ENCODE measurements around the gene ERO1A.

The ERO1A gene

DNA sequence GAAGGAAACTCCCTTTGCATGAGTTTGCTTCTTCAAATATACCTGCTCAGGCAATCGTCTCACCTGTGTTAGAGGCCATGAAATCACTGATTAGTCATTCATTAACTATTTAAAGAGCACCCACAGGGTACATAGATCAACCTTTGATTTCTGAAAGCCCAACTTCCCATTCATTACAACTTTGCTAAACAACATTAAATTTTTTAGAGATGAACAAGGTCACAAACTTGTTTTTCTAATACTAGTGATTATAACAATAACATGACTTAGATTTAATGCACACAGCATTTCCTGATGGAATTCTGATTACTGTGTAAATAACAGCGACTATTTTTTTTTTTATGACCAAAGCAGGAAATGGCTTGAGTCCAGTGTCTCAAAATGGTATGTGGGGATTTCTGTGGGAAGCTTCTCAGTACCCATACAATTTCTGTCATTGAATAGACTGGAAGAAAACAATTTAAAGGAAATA is 5.4 kb upstream of the ERO1A start:
- peak; percentile 10 for DNase-seq

DNA sequence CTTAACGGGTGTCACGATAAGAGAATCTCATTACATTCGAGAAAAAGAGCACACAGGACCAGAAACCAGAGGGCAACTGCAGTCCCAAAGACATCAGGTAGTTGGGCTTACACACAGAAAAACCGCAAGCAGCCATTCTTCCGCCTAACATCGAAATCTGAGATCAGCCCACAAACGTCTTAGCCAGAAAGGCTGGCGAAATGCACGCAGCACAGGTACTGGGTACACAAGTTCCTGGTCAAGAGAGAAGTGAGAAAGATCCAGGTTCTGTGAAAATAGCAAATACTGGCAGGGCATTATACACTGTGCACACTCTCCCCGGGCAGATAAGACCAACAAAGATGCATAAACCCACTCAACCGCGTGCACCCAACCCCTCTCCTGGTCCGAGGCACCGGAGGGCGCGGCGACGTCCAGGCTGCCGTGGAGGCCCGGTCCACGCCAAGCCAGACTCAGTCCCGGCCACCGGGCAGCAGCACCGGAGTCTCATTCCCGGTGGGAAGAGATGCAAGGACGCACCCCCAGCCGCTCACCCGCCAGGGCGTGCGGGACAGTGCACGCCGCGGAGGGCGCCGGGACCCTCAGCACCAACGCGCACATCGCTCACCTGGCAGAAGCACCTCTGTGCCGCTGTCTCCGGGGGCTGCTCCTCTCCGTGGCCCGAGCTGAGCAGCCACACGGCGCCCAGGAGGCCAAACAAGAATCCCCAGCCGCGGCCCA is 437 bp downstream of the ERO1A start:
- peak; percentile 22 for DNase-seq

DNA sequence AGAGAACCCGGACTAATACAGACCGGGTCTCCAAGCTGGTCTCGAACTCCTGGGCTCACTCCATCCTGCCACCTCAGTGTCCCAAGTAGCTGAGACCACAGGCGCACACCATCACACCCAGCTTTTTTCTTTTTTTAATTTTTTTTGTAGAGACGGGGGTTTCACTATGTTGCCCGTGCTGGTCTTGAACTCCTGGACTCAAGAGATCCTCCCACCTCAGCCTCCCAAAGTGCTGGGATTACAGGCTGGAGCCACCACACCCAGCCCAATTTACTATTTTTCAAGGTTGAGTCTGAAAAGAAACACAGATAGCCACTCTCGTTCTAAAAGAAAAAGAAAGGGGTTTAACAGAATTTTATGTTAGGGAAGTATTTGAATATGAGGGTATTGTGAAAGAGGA is 1.8 kb downstream of the ERO1A start:
- DNase-seq: no peak

DNA sequence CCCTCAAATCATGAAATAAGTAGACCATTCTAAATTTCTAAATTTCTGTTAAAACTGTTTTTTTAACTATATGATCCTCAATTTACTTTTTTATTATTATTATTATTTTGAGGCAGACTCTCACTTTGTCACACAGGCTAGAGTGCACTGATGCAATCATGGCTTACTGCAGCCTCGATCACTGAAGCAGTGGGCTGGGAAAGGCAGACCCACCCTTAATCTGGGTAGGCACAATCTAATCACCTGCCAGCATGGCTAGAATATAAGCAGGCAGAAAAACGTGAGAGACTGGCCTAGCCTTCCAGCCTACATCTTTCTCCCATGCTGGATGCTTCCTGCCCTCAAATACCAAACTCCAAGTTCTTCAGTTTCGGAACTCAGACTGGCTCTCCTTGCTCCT is 2.3 kb downstream of the ERO1A start:
- DNase-seq: no peak

DNA sequence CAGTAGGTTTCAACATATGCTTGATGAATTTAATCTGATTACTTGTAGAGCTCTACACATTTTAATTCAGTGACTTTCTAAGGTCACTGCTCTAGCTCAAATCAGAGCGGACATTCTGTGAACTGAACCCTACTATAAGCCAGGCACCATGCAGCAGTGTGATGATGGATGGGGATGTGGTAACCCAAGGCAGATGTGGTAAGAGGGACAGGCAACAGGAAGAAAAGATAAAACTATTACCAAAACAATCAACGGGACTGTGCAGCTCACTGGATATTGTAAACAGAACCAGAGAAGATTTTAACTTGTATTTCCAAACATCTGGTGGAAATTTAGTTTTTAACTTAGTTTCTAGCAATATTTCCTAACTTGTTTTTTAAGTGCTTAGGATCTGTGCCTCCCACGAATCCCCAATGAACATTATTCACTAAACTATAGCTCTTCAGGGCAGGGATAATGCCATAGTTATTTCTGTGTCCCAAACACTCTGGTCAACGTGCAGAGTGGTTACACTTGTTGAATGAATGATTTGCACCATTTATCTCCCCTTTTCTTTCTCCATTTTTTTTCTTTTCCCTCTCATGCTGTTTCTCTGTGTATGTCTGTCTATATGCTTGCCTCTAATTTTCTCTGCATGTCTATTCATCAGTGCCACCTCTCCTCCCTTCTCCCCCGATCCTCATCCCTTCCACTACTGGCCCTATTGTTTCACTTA is 3.0 kb downstream of the ERO1A start:
- no peak for DNase-seq

DNA sequence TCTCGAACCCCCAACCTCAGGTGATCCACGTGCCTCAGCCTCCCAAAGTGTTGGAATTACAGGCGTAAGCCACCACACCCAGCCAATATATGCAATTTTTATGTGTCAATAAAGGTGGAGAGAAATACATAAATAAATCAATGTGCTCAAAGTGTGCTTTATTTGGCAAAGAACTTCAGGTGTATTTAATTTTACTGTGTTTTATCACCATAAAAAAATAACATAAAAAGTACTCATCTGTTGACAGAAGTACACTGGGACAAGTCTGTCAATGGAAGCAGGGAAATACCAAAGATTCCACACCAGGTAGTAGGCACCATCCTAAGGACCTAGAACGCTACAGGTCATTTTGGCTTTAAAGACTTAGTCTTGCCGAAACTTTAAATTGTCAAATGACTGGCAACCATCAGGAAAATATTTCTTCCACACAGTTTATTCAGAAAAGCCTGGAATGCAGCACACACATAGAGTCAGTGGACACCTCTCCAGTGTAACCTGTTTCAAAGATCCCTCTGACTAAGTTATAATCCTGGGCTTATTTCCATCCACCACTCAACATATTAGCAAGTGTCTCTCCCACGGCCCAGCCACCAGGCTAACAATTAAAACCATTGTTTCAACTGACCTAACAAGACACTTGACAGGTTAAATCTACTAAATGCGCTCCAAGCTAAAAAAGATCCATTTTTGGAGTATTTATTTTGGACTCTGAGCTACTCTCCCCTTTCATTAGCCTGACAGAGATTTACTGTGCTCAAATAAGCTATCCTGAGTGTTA is 4.2 kb downstream of the ERO1A start:
- DNase-seq: no peak

DNA sequence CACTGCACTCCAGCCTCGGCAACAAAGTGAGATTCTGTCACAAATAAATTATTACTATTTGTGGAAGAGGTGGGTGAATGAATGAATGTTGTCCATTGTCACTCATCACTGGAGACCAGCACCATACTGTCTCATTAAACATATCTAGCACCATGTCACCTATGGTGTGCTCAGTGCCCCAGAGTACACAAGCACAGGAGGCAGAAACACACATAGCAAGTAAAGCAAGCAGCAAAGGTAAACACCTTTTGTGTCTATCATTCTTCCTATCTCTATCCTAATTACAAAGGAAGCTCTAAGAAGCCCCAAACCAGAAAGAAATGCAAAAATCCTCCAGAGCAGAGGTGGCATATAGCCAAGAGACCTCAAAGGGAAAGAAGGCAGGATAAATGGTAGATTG is 9.2 kb downstream of the ERO1A start:
- DNase-seq: no peak

DNA sequence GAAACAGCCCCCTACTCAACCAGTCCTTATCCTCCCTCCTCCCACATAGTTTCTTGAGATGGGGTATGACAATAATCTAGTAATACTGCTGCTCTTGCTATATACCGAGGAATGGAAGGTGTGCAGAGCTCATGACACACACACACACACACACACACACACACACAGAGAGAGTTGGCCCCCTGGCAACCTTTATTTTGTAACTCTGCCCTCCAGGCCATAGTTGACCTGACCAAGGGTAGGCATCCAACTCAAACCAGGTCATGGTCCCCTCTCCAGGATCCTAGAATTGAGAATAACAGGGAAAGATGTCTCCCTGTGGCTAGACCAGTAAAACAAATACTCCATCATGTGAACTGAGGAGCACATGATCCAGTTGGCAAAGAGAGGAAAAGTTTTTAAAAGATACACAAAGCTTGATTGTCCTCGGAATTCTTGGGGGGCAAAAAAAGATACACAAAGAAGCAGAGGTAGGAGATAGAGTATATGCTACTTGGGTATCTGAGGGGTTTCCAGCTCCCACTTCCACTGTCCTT is 11.3 kb downstream of the ERO1A start:
- no peak for DNase-seq

DNA sequence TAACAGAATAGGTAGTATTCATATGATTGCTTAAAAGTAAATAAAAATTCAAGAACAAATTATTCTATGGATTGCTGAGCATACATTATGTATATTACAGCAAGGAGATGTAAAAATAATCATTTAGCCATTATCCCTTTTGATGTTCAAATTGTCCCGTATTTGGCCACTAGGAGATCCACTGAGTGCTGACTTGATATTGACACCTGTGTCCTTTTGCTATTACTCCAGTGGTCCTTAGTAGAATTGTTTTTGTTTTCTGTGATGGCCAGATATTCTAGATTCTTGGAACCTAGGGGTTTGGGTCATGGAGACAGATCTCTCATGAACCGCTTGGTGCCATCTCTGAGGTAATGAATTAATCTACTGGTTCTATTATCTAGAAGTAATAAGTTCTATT is 16.8 kb downstream of the ERO1A start:
- DNase-seq: no peak

DNA sequence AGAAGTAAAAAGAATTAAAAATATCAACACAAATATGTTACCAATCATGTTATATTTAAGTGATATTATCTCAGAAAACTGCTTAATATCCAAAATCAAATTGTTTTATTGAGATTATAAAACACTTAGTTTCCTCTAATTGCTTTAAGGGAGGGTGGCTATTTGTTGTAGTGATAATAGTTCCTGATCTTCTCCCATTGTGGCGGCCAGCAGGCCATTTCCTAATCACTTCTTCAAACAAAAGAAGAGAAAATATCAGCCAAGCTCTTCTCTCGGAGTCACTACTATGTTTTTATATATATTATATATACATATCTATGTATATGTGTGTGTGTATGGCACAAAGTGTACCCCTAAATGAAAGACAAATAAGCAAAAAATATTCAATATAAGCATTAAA is 31.5 kb downstream of the ERO1A start:
- no peak for DNase-seq

DNA sequence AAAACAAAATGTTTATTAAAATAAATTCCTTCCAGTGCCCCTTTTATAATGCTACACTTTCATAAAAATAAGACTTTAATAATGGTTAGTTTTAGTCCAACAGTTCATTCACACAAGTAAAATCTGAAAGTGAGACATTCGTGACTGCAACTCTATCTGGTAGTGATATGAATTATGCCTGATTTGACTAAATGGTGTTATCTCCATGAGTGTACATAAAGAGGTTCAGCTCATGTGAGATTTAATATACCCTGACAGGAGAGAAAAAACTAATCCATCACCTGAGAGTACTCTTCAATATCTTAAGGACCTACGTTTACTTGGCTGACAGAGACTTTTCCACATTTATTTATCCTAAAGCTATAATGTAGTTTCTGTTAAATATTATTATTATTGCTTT is 34.0 kb downstream of the ERO1A start:
- DNase-seq: no peak

DNA sequence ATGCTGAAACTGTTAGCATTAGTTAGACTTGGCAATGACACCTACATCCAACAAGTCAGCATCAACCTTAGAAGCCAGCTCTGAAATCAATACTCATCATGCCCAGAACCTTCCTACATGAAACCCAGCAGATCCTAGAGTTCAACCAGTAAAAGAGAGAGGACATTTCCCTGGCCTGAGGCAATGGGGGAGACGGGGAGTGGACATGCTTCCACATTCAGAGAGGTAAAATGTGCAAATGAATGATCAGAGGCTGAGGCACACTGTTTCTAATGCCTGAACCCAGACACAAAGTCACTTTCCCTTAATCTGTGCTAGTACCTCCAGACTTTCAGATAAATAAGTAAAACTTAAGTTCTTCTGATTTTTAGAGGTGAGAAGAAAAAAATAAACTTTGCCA is 34.5 kb downstream of the ERO1A start:
- DNase-seq: no peak

DNA sequence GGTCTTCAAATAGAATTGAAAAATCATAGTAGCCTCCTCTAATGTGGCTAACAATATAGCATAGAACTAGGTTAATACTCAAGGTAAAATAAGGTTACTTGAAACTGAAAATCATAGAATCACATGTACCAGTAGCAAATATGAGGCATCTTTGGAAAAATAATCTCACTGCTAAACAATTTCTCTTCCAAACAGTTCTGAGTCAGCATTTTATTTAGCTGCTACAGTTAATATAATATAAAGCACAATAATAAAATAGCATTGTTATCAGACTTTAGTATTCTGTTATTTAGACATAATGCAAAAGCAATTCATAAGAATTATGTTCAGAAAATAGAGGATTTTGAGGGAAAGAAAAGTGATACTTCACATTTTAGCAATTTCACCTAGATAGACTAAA is 35.0 kb downstream of the ERO1A start:
- DNase-seq: no peak

DNA sequence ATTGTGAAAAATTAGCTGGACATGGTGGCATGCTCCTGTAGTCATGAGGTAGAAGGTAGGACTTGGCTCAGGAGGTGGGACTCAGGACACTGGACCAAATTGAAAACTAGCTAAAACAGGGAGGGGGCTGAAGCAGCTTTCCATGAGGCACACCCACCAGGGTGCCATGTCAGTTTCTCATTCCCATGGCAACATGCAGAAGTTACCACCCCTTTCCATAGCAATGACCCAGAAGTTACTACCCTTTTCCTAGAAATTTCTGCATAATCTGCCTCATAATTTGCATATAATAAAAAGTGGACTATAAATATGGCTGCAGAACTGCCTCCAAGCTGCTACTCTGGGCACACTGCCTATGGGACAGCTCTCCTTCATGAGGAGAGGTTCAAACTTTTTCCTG is 38.5 kb downstream of the ERO1A start:
- DNase-seq: no peak

DNA sequence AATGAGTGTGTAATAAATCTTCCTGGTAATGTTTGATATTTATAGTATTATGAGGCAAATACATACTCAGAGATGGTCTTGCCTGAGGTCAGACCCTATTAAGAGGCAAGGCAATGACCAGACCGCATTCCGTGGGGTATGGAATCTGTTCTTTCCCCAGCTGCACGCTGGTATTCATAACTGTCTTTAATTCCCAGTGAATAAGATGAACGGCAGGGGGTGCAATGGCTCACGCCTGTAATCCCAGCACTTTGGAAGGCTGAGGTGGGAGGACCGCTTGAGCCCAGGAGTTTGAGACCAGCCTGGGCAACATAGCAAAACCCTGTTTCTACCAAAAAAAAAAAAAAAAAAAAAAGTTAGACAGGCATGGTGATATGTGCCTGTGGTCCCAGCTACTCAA is 44.6 kb downstream of the ERO1A start:
- peak; percentile 6 for DNase-seq

DNA sequence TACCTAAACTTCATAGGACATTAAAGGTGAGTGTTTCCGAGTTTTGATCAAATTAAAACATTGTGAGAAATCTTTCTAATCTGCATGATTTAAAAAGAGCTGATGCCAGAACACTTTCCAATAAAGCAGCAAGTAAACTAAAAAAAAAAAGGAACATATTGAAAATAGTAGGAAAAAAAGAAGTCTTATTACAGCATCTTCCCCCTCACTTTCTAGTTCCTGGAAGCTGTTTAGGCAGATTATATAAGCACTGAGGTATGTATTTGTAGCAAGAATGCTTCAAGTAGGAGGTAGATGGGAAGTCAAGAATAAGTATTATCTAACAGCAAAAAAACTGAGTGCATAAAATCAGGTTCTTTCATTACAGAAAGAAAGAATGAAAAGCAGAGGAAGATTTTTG is 45.8 kb downstream of the ERO1A start:
- DNase-seq: no peak

DNA sequence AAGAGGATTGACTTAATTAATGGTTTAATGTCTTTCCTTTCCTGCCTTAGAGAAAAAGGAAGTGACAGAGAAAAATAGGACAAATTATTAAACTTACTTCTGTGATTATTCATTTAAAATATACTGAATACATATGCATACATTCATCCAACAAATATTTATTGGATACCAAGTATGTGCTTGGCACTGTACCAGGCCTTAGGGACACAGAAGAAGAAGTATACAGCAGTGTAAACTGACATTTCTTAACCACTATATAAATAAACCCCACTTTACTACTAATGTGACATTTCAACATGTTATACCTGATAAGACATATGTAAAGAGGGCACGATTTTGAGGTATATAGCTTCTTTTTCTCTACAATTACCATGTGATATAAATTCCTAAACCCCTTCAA is 53.6 kb downstream of the ERO1A start:
- peak; percentile 19 for DNase-seq

DNA sequence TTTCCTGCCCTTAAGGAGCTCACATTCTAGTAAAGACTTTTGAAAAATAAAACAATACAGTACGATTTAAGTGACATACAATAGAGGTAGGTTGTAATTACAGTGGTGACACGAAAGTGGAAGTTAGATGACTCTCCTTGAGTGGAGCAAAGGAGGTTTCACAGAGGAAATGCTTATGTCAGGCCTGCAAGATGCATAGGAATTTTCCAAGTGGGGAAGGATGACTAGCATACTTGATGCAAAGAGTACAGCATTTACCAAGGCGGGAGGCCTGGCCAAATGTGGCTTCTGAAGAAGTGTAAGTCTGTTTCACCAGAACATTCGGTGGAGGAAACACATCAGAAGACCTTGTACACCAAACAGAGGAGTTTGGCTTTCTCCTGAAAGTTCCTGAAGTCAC is 55.2 kb downstream of the ERO1A start:
- no peak for DNase-seq

DNA sequence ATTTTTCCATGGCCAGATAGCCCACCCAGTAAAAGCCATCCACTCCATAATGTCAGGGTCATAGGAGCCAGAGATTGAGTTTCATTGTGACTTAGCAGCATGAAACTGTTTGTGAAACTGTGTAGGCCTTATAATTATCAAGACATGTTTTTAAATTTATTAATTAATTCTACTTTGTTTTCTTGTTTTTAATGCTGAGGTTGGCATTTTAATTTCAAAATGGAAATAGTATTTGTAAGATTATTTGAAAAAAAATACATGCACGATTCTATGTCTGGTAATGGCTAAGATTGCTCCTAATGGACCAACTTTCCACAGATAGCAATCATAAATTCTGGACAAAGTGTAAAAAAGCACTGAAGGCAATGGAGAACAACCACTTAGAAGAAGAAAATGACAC is 75.7 kb downstream of the ERO1A start:
- no peak for DNase-seq

DNA sequence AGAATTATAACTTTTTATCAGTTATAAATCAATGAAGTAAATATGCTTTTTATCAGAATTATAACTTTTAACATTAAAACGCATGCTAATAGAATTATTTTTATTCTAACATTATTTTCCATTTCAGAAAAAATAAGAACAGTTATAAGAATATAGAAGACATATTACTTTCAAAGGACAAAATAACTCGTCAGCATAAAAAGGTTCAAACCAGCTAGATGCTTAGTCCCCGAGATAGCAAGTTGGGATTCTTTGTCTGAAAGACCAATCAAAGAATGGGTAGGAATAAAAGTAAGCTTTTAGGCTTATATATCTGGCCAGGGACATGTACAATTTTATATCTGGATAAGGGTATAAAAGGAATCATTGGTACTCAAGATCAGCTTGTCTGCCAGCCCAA is 76.8 kb downstream of the ERO1A start:
- no peak for DNase-seq

DNA sequence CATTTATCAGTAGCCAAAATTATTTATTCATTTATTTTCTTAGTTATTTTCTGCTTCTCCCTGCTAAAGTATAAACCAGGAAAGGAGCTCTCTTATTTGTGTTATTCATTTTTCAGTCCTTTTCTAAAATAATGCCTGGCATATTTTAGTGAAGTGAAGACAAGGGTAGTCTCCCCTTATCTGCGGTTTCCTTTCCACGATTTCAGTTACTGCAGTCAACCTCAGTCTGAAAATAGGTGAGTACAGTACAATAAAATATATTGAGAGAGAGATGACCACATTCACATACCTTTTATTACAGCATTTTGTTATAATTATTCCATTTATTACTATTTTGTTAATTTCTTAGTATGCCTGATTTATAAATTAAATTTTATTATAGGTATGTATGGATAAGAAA is 85.2 kb downstream of the ERO1A start:
- no peak for DNase-seq

DNA sequence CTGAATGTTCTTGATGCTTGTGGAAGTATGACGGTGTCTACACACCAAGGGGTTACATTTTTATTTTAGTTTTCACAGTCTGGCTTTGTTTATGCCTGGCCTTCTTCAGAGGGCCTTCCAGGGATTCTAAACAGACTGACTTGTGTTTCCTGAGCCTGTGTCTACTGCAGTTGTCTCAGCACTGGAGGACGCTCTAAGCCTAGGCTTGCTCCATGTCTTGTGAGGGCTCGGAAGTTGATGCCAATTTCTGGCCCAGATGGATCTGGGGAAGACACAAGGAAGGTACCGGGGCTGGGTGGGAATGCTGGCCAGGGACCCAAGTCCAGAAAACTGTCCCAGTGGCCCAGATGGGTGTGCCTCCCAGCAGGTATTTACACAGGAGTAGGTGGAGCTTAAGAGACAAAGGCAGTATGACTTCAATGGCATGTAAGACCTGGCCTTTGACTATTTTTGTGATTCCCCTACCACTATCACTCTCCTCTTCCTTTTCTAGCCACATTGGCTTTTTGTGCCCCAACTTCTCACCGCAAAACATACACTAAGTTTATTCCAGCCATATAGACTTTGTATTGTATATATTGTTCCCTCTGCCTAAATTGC is 85.8 kb downstream of the ERO1A start:
- DNase-seq: no peak

DNA sequence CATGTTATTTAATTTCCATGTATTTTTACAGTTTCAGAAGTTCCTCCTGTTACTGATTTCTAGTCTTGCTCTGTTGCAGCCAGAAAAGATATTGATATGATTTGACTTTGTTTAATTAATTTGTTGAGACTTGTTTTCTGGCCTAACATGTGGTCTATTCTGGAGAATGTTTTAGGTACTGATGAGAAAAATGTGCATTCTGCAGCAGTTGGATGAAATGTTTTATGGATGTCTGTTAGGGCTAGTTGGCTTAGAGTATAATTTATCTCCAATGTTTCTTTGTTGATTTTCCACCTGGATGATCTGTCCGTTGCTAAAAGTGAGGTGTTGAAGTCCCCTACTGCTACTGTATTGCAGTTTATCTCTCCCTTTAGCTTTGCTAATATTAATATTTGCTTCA is 88.3 kb downstream of the ERO1A start:
- DNase-seq: no peak
